C4-2B (cell line): ENCODE measurements around the gene EHD1.

Source experiments
- ZFX ChIP-seq: fragments of 450-650 bp; IDR thresholded peaks from 2 replicates; pipeline ENCODE4 v1.6.1; 2017
- TF ChIP-seq, protein P1 (sequence below): fragments of 450-650 bp; conservative IDR thresholded peaks from 2 replicates; pipeline ENCODE4 v1.5.1; 2017; ENCODE audit warnings: mild to moderate bottlenecking

GRCh38 chr11:64885367-64886286, 7.2 kb upstream of the EHD1 start:
- TF ChIP-seq, protein P1, sequence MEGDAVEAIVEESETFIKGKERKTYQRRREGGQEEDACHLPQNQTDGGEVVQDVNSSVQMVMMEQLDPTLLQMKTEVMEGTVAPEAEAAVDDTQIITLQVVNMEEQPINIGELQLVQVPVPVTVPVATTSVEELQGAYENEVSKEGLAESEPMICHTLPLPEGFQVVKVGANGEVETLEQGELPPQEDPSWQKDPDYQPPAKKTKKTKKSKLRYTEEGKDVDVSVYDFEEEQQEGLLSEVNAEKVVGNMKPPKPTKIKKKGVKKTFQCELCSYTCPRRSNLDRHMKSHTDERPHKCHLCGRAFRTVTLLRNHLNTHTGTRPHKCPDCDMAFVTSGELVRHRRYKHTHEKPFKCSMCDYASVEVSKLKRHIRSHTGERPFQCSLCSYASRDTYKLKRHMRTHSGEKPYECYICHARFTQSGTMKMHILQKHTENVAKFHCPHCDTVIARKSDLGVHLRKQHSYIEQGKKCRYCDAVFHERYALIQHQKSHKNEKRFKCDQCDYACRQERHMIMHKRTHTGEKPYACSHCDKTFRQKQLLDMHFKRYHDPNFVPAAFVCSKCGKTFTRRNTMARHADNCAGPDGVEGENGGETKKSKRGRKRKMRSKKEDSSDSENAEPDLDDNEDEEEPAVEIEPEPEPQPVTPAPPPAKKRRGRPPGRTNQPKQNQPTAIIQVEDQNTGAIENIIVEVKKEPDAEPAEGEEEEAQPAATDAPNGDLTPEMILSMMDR: no peak
- TF ChIP-seq ZFX: no peak
